H1 (cell line): Measurements from ENCODE around the gene DOCK1. TPM values are rescaled to one million over a fixed set of nuclear protein-coding genes. Genes with fewer than 3 reads are reported as not detected.

ENCODE experiments used
- CTCF ChIA-PET: fragments of 300-600 bp; sonication (Branson Sonifier 250); formaldehyde crosslinking; loops from one replicate; lab custom pipeline; 2021; ENCODE audit not compliant: partially characterized antibody; lab: Charles Lee
- POLR2A ChIA-PET: fragments of 300-600 bp; sonication (Branson Sonifier 250); formaldehyde crosslinking; loops from one replicate; lab custom pipeline; 2021; ENCODE audit warnings: inconsistent platforms; ENCODE audit not compliant: partially characterized antibody; lab: Charles Lee
- DNase-seq, 2 experiments: peaks; one replicate each; pipeline versions ENCODE4 v3.0.0 to v3.0.0-alpha.2; 2010 to 2022; ENCODE audit warnings: low spot score in 2 of 2, low read depth in 1 of 2, mixed read lengths in 1 of 2
- FAIRE-seq: peaks from 2 replicates; lab custom pipeline; 2011; peaks lifted over from hg19 to GRCh38; lab: Jason Lieb, UNC
- H2AFZ ChIP-seq: 2 replicates; pipeline ENCODE4 v1.8.1; 2012; ENCODE audit warnings: low read length, inconsistent platforms
- H2AK5ac ChIP-seq: 2 replicates; pipeline ENCODE4 v1.6.1; 2013; ENCODE audit warnings: low read depth, low read length
- H2BK120ac ChIP-seq: replicated peaks from 2 replicates; pipeline ENCODE3; 2013; ENCODE audit warnings: low read depth, low read length, inconsistent platforms
- H2BK12ac ChIP-seq: 2 replicates; pipeline ENCODE4 v1.6.1; 2013; ENCODE audit warnings: low read depth, low read length
- H2BK15ac ChIP-seq: 2 replicates; pipeline ENCODE4 v1.6.1; 2013; ENCODE audit warnings: low read length
- H2BK20ac ChIP-seq: 2 replicates; pipeline ENCODE4 v1.6.1; 2013; ENCODE audit warnings: low read length
- H2BK5ac ChIP-seq: 2 replicates; pipeline ENCODE4 v1.6.1; 2013; ENCODE audit warnings: low read depth, low read length
- H3K14ac ChIP-seq: 2 replicates; pipeline ENCODE4 v1.6.1; 2013; ENCODE audit warnings: inconsistent platforms; ENCODE audit not compliant: insufficient read length
- H3K18ac ChIP-seq: 2 replicates; pipeline ENCODE4 v1.6.1; 2013; ENCODE audit warnings: low read length; ENCODE audit errors: extremely low read depth
- H3K23ac ChIP-seq: 2 replicates; pipeline ENCODE4 v1.6.1; 2013; ENCODE audit warnings: inconsistent platforms; ENCODE audit not compliant: insufficient read length
- H3K23me2 ChIP-seq: 2 replicates; pipeline ENCODE4 v1.6.1; 2013; ENCODE audit warnings: low read depth, low read length
- H3K27ac ChIP-seq: 2 replicates; pipeline ENCODE4 v1.6.1; 2011; ENCODE audit warnings: low read depth, low read length, inconsistent platforms
- H3K27me3 ChIP-seq, 4 experiments: replicated peaks in 1 of 4; 1 replicate in 1 of 4; 2 replicates in 3 of 4; pipeline versions ENCODE4 v1.6.1 to v1.8.1; 2011 to 2013; ENCODE audit warnings: low read length in 3 of 4, mild to moderate bottlenecking in 3 of 4, inconsistent platforms in 2 of 4, mixed read lengths in 2 of 4, moderate library complexity in 1 of 4; ENCODE audit not compliant: control insufficient read depth in 3 of 4, insufficient read depth in 3 of 4; ENCODE audit errors: extremely low read depth in 1 of 4
- H3K36me3 ChIP-seq, 4 experiments: 2 replicates each; pipeline versions ENCODE4 v1.6.1 to v1.8.1; 2011 to 2013; ENCODE audit warnings: mild to moderate bottlenecking in 4 of 4, low read length in 3 of 4, moderate library complexity in 2 of 4, control low read depth in 1 of 4, inconsistent platforms in 1 of 4; ENCODE audit not compliant: insufficient read depth in 4 of 4, control insufficient read depth in 2 of 4
- H3K4ac ChIP-seq: replicated peaks from 2 replicates; pipeline ENCODE3; 2013; ENCODE audit warnings: low read length, low read depth, mixed read lengths, inconsistent platforms; ENCODE audit not compliant: insufficient read length
- H3K4me1 ChIP-seq, 4 experiments: replicated peaks in 1 of 4; 1 replicate in 1 of 4; 2 replicates in 3 of 4; pipeline versions ENCODE4 v1.6.1 to v1.8.1; 2011 to 2013; ENCODE audit warnings: low read length in 3 of 4, inconsistent platforms in 2 of 4, mixed read lengths in 1 of 4; ENCODE audit not compliant: insufficient read depth in 4 of 4, control insufficient read depth in 3 of 4
- H3K4me2 ChIP-seq, 2 experiments: 2 replicates each; pipeline versions ENCODE4 v1.6.1 to v1.8.1; 2011 to 2013; ENCODE audit warnings: low read depth in 2 of 2, low read length in 2 of 2, control low read depth in 1 of 2, inconsistent platforms in 1 of 2, mild to moderate bottlenecking in 1 of 2; ENCODE audit not compliant: insufficient read depth in 1 of 2
- H3K4me3 ChIP-seq, 4 experiments: fragments of 200-600, 300-600 bp in 1 of 4; sonication (generic), shearing (Covaris generic), sonication (Bioruptor Twin) in 1 of 4; 2 replicates each; pipeline versions ENCODE4 v1.5.1 to v1.8.1; 2011 to 2016; ENCODE audit warnings: low read length in 4 of 4, low read depth in 3 of 4, control low read depth in 2 of 4, inconsistent platforms in 2 of 4, mild to moderate bottlenecking in 2 of 4, mixed read lengths in 1 of 4, moderate library complexity in 1 of 4; ENCODE audit not compliant: insufficient read depth in 2 of 4; ENCODE audit errors: extremely low read depth in 1 of 4
- H3K56ac ChIP-seq: replicated peaks from 2 replicates; pipeline ENCODE3; 2013; ENCODE audit warnings: low read depth, mild to moderate bottlenecking, mixed read lengths, low read length, inconsistent platforms; ENCODE audit not compliant: insufficient read length
- H3K79me1 ChIP-seq: 2 replicates; pipeline ENCODE4 v1.6.1; 2013; ENCODE audit warnings: low read depth, low read length, control low read depth
- H3K79me2 ChIP-seq, 2 experiments: 2 replicates each; pipeline versions ENCODE4 v1.6.1 to v1.8.1; 2012 to 2013; ENCODE audit warnings: low read length in 2 of 2, mild to moderate bottlenecking in 2 of 2, inconsistent platforms in 1 of 2; ENCODE audit not compliant: insufficient read depth in 2 of 2, control insufficient read depth in 1 of 2
- H3K9ac ChIP-seq, 4 experiments: replicated peaks in 1 of 4; 1 replicate in 1 of 4; 2 replicates in 3 of 4; pipeline versions ENCODE4 v1.6.1 to v1.8.1; 2011 to 2013; ENCODE audit warnings: low read depth in 3 of 4, low read length in 3 of 4, control low read depth in 2 of 4, mild to moderate bottlenecking in 2 of 4, moderate library complexity in 2 of 4, inconsistent platforms in 1 of 4; ENCODE audit errors: extremely low read depth in 1 of 4
- H3K9me3 ChIP-seq, 2 experiments: 2 replicates each; pipeline versions ENCODE4 v1.6.1 to v1.8.1; 2012 to 2013; ENCODE audit warnings: mild to moderate bottlenecking in 2 of 2, moderate library complexity in 2 of 2, control low read depth in 1 of 2, inconsistent platforms in 1 of 2, low read depth in 1 of 2, low read length in 1 of 2, mixed read lengths in 1 of 2; ENCODE audit not compliant: insufficient read depth in 2 of 2
- H4K20me1 ChIP-seq, 2 experiments: replicated peaks in 1 of 2; 2 replicates each; pipeline versions ENCODE3 to v1.8.1; 2011 to 2013; ENCODE audit warnings: inconsistent platforms in 2 of 2, low read length in 2 of 2, mild to moderate bottlenecking in 1 of 2; ENCODE audit not compliant: insufficient read depth in 2 of 2, control insufficient read depth in 1 of 2
- H4K5ac ChIP-seq: 2 replicates; pipeline ENCODE4 v1.6.1; 2013; ENCODE audit warnings: low read length, low read depth, mixed read lengths, inconsistent platforms; ENCODE audit not compliant: insufficient read length
- H4K8ac ChIP-seq: 2 replicates; pipeline ENCODE4 v1.8.0; 2013; ENCODE audit warnings: mild to moderate bottlenecking, moderate library complexity, low read length, inconsistent platforms; ENCODE audit not compliant: insufficient read depth; ENCODE audit errors: extremely low read depth
- H4K91ac ChIP-seq: replicated peaks from 2 replicates; pipeline ENCODE3; 2013; ENCODE audit warnings: low read length, mixed read lengths, inconsistent platforms; ENCODE audit not compliant: insufficient read length
- JUND ChIP-seq: IDR thresholded peaks from 2 replicates; pipeline ENCODE4 v1.6.1; 2011; ENCODE audit warnings: mild to moderate bottlenecking, improper control_type of control experiment, low read length
- NANOG ChIP-seq: IDR thresholded peaks from 2 replicates; pipeline ENCODE4 v1.6.1; 2011; ENCODE audit warnings: low read length, low read depth, mild to moderate bottlenecking, inconsistent platforms; ENCODE audit not compliant: insufficient read depth, poor library complexity, severe bottlenecking
- NRF1 ChIP-seq: IDR thresholded peaks from 2 replicates; pipeline ENCODE4 v1.6.1; 2011; ENCODE audit warnings: mild to moderate bottlenecking, low read depth, low read length, improper control_type of control experiment
- SAP30 ChIP-seq: fragments of 300-600 bp; sonication (generic); IDR thresholded peaks from 2 replicates; pipeline ENCODE4 v1.7.1; 2012; ENCODE audit warnings: low read length, moderate library complexity, mild to moderate bottlenecking, inconsistent platforms; ENCODE audit not compliant: insufficient read depth, insufficient replicate concordance
- SIN3A ChIP-seq, 2 experiments: IDR thresholded peaks in 1 of 2; conservative IDR thresholded peaks in 1 of 2; 2 replicates each; pipeline ENCODE4 v1.6.1; 2011 to 2012; ENCODE audit warnings: low read length in 2 of 2, improper control_type of control experiment in 1 of 2, low read depth in 1 of 2, mild to moderate bottlenecking in 1 of 2
- WGBS, 2 experiments: shearing (Covaris generic) in 1 of 2; methylation state at CpG; one replicate each; pipeline versions ENCODE4 v1.1.6 to v1.1.7; 2013 to 2015; ENCODE audit warnings: low lambda C conversion rate in 2 of 2, mixed read lengths in 2 of 2, inconsistent platforms in 1 of 2, low coverage in 1 of 2, missing lambda C conversion rate in 1 of 2; ENCODE audit not compliant: insufficient replicate concordance in 2 of 2, insufficient coverage in 1 of 2, insufficient read length in 1 of 2; ENCODE audit errors: extremely low coverage in 1 of 2, missing lambda C conversion rate in 1 of 2; 5-methylcytosine and 5-hydroxymethylcytosine counted together
- polyA plus RNA-seq, 7 experiments: library from polyadenylated mRNA; depleted of rRNA in 3 of 7; stranded (reverse) in 5 of 7; unstranded in 2 of 7; fragments of >200 nt in 5 of 7; fragments of 200-250 nt in 2 of 7; gene quantifications; 1 replicate in 5 of 7; 2 replicates in 1 of 7; 4 replicates in 1 of 7; pipeline versions ENCODE4 v1.2.1 to v1.2.3, GENCODE V29; 2011 to 2013; ENCODE audit warnings: missing spikeins in 2 of 7, mixed read lengths in 2 of 7
- total RNA-seq: library from RNA; stranded (reverse); fragmentation: NEBNext Ultra II Directional; extraction: Animal tissue kit (Norgen Biotek cat#: 25700); gene quantifications from 2 replicates; pipeline ENCODE4 v1.2.1, GENCODE V29; 2021

DOCK1 gene
- total and polyA plus RNA-seq, 2 of the 8 experiments (the other 6 are each of a cell fraction or from before 2014, with no cell fraction given), result 11.6 to 53.0 TPM

DNA sequence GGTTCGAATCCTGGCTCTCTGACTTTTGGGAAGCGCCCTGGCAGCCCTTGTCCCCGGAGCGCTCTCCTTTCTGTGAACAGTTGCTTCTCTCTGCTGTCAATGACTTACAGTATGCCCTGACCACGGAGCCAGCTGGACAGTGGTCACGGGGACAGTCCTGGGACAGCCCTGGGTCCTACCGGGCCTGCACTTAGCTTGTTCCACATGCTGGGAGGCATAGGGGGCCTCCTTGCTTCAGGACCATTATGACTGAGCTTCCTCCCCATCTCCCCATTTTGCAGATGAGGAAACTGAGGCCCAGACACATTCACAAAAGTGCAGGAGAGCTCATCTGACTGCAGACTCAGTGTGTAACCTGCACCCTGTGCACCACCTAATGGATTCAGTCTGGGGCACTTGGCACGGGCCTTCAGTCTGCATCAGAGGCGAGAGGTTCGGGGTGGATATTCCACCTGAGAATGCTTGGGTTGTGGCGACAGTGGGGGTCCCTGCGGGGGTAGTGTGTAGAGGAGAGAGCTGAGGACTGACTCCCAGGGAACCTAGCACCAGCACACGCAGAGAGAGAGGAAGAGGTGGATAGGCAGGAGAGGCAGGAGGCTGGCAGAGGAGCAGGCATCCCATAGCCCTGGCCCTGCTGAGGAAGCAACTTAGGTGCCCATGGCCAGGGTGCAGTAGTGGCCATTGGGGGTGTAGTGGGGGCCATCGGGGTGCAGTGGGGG is 1.6 kb downstream of the DOCK1 start:
- no peak overlapping the region for H3K14ac ChIP-seq
- H3K56ac ChIP-seq, result no peak overlapping the region
- FAIRE-seq (no peak), DNase-seq (no peak)
- H3K23me2 ChIP-seq, result peaks cover 12% of the 10 kb centered on the region; the same call in 1 of the 2 replicates
- no peaks in the 10 kb centered on the region for H3K27me3 ChIP-seq
- peak overlapping the region; percentile 75 to 96 for H3K4me2 ChIP-seq
- CTCF ChIA-PET, result interaction anchor here (1.0 to 2.9 kb wide), 6 partner anchors 8 to 38 kb away, joined by 3 to 16 read pairs (median 3); no protein-coding TSS in a partner anchor
- no peak overlapping the region; the same call in 1 of the 2 replicates for H3K27ac ChIP-seq
- H2BK5ac ChIP-seq, result peak overlapping the region; percentile 87
- 88% methylated on average over 14 of the region's 14 CpGs; no CpG with 5 or more reads in 1 of the 2 experiments for WGBS, 2 experiments
- H3K4me3 ChIP-seq, result peak overlapping the region; percentile 61 to 91 (median 74)
- peaks cover 21 to 28% of the 10 kb centered on the region in 2 experiments for H4K20me1 ChIP-seq
- no peak for TF ChIP-seq NRF1
- no peak for TF ChIP-seq JUND
- 0 out of 4 replicates have a peak, but pooled peaks of 1 of the 2 experiments have one; percentile 9 for TF ChIP-seq SIN3A (conservative IDR thresholded peaks at IDR 0.05 in 1 of 2, IDR thresholded peaks at IDR 0.05 in 1 of 2; ENCODE audit: low read depth in 1 of 2, low read length in 2 of 2)
- TF ChIP-seq SAP30, result no peak
- no peak for TF ChIP-seq NANOG
- H2BK15ac ChIP-seq, result no peak overlapping the region
- peaks cover 0 to 20% (median 2%) of the 10 kb centered on the region in 4 experiments; a peak in 3 of 8 replicates for H3K36me3 ChIP-seq
- peaks cover 0 to 29% (median 15%) of the 10 kb centered on the region in 4 experiments; a peak in 5 of 7 replicates for H3K4me1 ChIP-seq
- H2AFZ ChIP-seq, result no peak overlapping the region; the same call in 1 of the 2 replicates
- H3K79me1 ChIP-seq, result peaks cover 32% of the 10 kb centered on the region
- peak overlapping the region; percentile 0; the same call in 1 of the 2 replicates for H2AK5ac ChIP-seq
- peak overlapping the region; percentile 62; the same call in 1 of the 2 replicates for H4K8ac ChIP-seq
- peak overlapping the region; percentile 54 for H4K91ac ChIP-seq
- no peak overlapping the region for H2BK120ac ChIP-seq
- H3K23ac ChIP-seq, result no peak overlapping the region
- peaks cover 15 to 63% of the 10 kb centered on the region in 2 experiments for H3K79me2 ChIP-seq
- H3K4ac ChIP-seq, result no peak overlapping the region
- H3K9me3 ChIP-seq, result no peaks in the 10 kb centered on the region
- H3K9ac ChIP-seq, result peak overlapping the region in 2 of 4 experiments; percentile 56 to 75; a peak in 4 of 7 replicates
- no peak overlapping the region for H3K18ac ChIP-seq
- H2BK12ac ChIP-seq, result 0 out of 2 replicates have a peak overlapping the region, but pooled peaks have one; percentile 80
- peak overlapping the region; percentile 31 for H4K5ac ChIP-seq
- H2BK20ac ChIP-seq, result no peak overlapping the region
- POLR2A ChIA-PET, result interaction anchor here (0.5 to 1.7 kb wide), 11 partner anchors 9 to 1049 kb away, joined by 3 to 7 read pairs (median 3); no protein-coding TSS in a partner anchor
